Prostate gland (tissue), 2 donors: ENCODE measurements around the gene CHML.

Experiments
- POLR2A ChIP-seq: fragments of 450-650 bp; IDR thresholded peaks from one replicate; pipeline ENCODE4 v1.6.1; 2016; ENCODE audit warnings: antibody characterized with exemption, mild to moderate bottlenecking
- TF ChIP-seq, protein P1 (sequence below), 4 experiments: fragments of 200-600 bp in 2 of 4; fragments of 450-650 bp in 2 of 4; sonication (generic) in 2 of 4; IDR thresholded peaks; 1 replicate in 3 of 4; 2 replicates in 1 of 4; pipeline ENCODE4 v1.5.1; 2016 to 2019; ENCODE audit warnings: antibody characterized with exemption in 4 of 4, mild to moderate bottlenecking in 2 of 4, moderate library complexity in 2 of 4

DNA sequence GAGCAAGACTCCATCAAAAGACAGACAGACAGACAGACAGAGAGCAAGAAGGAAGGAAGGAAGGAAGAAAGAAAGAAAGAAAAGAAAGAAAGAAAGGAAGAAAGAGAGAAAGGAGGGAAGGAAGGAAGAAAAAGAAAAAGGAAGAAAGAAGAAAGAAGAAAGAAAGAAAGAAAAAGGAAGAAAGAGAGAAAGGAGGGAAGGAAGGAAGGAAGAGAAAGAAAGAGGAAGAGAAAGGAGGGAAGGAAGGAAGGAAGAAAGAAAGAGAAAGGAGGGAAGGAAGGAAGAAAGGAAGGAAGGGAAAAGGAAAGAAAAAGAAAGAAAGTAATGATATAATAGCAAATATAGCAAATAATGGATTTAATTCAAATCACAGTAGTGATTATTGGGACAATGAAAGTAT lies 32.7 kb downstream of the CHML start:
- TF ChIP-seq, protein P1, sequence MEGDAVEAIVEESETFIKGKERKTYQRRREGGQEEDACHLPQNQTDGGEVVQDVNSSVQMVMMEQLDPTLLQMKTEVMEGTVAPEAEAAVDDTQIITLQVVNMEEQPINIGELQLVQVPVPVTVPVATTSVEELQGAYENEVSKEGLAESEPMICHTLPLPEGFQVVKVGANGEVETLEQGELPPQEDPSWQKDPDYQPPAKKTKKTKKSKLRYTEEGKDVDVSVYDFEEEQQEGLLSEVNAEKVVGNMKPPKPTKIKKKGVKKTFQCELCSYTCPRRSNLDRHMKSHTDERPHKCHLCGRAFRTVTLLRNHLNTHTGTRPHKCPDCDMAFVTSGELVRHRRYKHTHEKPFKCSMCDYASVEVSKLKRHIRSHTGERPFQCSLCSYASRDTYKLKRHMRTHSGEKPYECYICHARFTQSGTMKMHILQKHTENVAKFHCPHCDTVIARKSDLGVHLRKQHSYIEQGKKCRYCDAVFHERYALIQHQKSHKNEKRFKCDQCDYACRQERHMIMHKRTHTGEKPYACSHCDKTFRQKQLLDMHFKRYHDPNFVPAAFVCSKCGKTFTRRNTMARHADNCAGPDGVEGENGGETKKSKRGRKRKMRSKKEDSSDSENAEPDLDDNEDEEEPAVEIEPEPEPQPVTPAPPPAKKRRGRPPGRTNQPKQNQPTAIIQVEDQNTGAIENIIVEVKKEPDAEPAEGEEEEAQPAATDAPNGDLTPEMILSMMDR (IDR thresholded peaks at IDR 0.05): no peak
- TF ChIP-seq POLR2A: no peak
